Stimulated activated naive B cell treated with anti-CD40 and anti-IgM and Interleukin-4, amounts not matched to agents 10 μg/mL and 1 μg/mL and 100 μg/mL, for 72 hours (primary cell): Measurements from ENCODE around the gene PTPN4.
"Not testable (repeated sequence)": the region's sequence is repeated elsewhere in the genome, so short reads cannot be mapped to it uniquely, and the experiment has no call there.

Experiments
- ATAC-seq, 2 donors: fragments of 150-1000 bp; cut with Tn5 transposase; replicated peaks; 2 replicates each; pipeline ENCODE4 v1.10.0; 2021; ENCODE audit warnings: moderate library complexity in 1 of 2
- DNase-seq: peaks from one replicate; pipeline ENCODE4 v3.0.0; 2021
- H3K27ac Mint-ChIP-seq: one replicate; pipeline ENCODE4 v1.8.0; 2022; ENCODE audit warnings: mild to moderate bottlenecking, mixed read lengths
- H3K27me3 Mint-ChIP-seq, 2 donors: one replicate each; pipeline ENCODE4 v1.8.0; 2022; ENCODE audit warnings: mixed read lengths in 2 of 2
- H3K36me3 Mint-ChIP-seq, 2 donors: one replicate each; pipeline ENCODE4 v1.8.0; 2022; ENCODE audit warnings: mixed read lengths in 2 of 2, mild to moderate bottlenecking in 1 of 2
- H3K4me1 Mint-ChIP-seq, 2 donors: one replicate each; pipeline ENCODE4 v1.8.0; 2022; ENCODE audit warnings: mixed read lengths in 2 of 2, mild to moderate bottlenecking in 1 of 2
- H3K4me3 Mint-ChIP-seq, 2 donors: one replicate each; pipeline ENCODE4 v1.8.0; 2022; ENCODE audit warnings: mild to moderate bottlenecking in 2 of 2, mixed read lengths in 2 of 2, moderate library complexity in 1 of 2
- H3K9me3 Mint-ChIP-seq, 2 donors: one replicate each; pipeline ENCODE4 v1.8.0; 2022; ENCODE audit warnings: mixed read lengths in 2 of 2, mild to moderate bottlenecking in 1 of 2

PTPN4 gene

DNA sequence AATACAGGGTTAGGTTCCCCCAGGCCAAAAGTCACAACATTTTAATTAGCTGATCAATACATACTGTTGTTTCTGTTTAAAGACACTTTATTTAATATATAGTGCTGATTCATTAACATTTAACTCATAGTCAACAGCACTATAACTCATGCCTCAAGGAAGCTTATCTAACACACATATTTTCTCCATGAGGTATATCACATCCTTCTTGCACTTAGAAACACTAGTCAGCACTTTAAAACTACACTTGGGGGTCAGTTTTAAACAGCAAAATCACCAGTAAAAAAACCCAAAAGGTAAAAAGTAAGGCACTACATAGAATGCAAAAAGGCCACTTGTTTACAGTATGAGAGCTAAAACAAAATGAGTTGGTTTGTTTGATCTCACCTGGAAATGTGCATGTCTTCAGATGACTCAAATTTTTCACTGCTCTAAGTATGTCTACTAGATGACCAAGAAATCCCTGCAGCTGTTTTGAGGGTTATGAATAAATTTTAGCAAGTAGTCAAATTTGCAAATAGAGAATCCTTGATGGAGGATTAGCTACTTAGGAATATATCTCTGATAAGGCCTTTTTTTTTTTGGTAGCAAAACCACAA lies 199.0 kb downstream of the PTPN4 start:
- Mint-ChIP-seq H3K4me1 (no peaks in the 10 kb centered on the region), H3K9me3 (no peaks in the 10 kb centered on the region), H3K4me3 (no peak overlapping the region), H3K36me3 (peaks cover 13 to 35% of the 10 kb centered on the region in 2 donors), H3K27ac (no peak overlapping the region), H3K27me3 (no peaks in the 10 kb centered on the region)
- ATAC-seq (no peak), DNase-seq (no peak)

DNA sequence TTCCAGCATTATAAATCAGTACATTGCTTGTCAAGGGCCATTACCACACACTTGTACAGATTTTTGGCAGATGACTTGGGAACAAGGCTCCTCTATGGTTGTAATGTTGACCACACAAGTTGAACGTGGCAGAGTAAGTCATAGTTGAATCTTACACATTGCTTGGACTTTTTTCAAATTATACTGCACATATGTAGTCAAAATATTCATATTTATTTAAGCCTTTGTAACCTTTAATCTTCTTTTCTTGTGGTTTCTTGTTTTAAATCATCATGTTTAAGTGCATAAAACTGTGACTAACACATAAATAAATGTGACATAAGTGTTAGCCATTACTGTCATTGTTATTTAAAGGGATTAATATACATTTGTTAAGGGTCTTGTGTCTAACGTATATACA lies 201.1 kb downstream of the PTPN4 start:
- DNase-seq (no peak), ATAC-seq (no peak)
- Mint-ChIP-seq H3K27ac (no peak overlapping the region), H3K27me3 (no peaks in the 10 kb centered on the region), H3K9me3 (no peaks in the 10 kb centered on the region), H3K4me3 (no peak overlapping the region), H3K4me1 (no peaks in the 10 kb centered on the region), H3K36me3 (peaks cover 11 to 37% of the 10 kb centered on the region in 2 donors)

DNA sequence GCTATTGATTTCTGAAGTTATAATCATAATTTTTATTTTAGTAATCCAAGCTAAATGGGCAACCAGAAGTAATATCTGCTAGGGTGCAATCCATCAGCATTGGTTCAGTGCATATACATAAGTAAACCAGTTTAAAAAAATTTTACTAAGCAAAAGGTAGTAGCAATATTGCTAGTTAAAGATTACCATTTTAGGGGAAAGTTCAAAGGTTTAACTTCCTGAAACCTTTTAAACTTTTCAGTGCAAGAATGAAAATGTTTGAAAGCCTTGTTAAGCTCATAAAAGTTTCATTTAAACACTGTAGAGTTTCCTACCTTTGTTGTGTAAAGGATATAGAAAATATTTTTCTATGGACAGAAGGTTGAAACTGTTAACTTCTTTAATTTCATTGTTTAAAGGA lies 222.2 kb downstream of the PTPN4 start:
- no peaks in the 10 kb centered on the region for H3K27me3 Mint-ChIP-seq
- H3K4me1 Mint-ChIP-seq = no peaks in the 10 kb centered on the region
- peaks cover 0 to 2% of the 10 kb centered on the region in 2 donors for H3K9me3 Mint-ChIP-seq
- no peak overlapping the region for H3K4me3 Mint-ChIP-seq
- no peak for DNase-seq
- H3K36me3 Mint-ChIP-seq = peaks cover 0 to 4% of the 10 kb centered on the region in 2 donors
- no peak overlapping the region for H3K27ac Mint-ChIP-seq
- ATAC-seq = no peak

DNA sequence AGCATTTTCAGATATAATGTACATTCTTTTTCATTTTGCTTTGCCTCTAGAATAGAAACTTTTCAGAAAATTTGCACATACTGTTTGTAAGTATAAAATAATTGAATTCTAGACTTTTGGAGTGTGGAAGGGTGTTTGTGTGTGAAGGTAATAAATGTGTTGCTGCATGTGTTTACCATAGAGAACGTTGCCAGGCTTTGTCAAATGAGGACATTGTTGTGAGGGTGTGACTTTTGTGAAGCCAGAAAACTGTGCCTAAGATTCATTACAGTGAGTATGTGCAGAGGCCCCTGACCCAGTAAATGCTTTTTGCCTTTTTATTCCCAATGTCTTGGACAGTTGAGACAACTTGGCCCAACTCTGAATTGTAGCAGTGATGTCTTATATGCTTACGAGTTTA lies 222.8 kb downstream of the PTPN4 start:
- ATAC-seq = no peak

DNA sequence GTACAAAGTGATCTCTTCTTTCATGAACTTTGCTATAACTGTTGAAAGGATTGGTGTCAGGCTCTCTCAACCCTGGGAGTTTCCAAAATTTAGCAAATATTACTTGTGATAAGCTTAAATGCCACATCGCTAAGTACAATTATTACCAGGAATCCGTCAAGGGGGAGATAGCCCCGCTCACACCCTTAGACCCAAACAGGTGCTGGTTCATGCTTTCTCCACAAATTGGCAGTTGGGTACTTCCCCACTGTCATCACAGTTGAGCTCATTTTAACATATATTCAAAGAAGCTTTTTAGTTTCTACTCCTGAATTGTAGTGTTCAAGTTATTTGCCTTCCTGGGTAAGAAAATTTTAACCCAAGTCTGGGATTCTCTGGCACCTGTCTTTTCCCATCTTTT lies 223.4 kb downstream of the PTPN4 start:
- Mint-ChIP-seq H3K4me1 (no peaks in the 10 kb centered on the region), H3K27me3 (no peaks in the 10 kb centered on the region), H3K36me3 (peaks cover 0 to 2% of the 10 kb centered on the region in 2 donors), H3K27ac (no peak overlapping the region), H3K9me3 (peaks cover 0 to 2% of the 10 kb centered on the region in 2 donors), H3K4me3 (no peak overlapping the region)
- ATAC-seq (no peak), DNase-seq (no peak)

More for the DNA sequence above, 222.8 kb downstream of the PTPN4 start:
- Mint-ChIP-seq H3K4me1 (no peaks in the 10 kb centered on the region), H3K27me3 (no peaks in the 10 kb centered on the region), H3K4me3 (no peak overlapping the region), H3K36me3 (peaks cover 0 to 2% of the 10 kb centered on the region in 2 donors), H3K27ac (no peak overlapping the region), H3K9me3 (peaks cover 0 to 2% of the 10 kb centered on the region in 2 donors)
- no peak for DNase-seq

DNA sequence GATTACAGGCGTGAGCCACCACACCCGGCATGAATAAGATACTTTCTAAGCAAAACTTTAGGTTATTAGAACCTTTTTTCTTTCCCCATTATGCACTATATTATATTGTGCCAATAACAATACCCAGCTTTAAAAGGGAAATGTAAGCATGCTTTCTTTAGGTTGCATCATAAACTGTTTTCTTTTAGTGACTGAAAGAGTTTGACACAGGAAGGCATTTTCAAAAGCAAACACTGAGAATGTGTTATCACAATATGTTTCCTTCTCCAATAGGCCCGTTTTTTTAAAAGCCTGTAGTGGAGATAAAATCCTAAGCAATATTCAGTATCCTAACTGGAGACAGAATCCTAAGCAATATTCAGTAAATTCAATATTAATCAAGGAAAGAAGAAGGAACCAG lies 236.4 kb downstream of the PTPN4 start:
- Mint-ChIP-seq H3K27ac (no peak overlapping the region), H3K4me1 (no peaks in the 10 kb centered on the region), H3K9me3 (no peaks in the 10 kb centered on the region), H3K4me3 (no peak overlapping the region), H3K27me3 (peaks cover 10 to 12% of the 10 kb centered on the region in 2 donors), H3K36me3 (no peaks in the 10 kb centered on the region)
- no peak for DNase-seq
- no peak for ATAC-seq

DNA sequence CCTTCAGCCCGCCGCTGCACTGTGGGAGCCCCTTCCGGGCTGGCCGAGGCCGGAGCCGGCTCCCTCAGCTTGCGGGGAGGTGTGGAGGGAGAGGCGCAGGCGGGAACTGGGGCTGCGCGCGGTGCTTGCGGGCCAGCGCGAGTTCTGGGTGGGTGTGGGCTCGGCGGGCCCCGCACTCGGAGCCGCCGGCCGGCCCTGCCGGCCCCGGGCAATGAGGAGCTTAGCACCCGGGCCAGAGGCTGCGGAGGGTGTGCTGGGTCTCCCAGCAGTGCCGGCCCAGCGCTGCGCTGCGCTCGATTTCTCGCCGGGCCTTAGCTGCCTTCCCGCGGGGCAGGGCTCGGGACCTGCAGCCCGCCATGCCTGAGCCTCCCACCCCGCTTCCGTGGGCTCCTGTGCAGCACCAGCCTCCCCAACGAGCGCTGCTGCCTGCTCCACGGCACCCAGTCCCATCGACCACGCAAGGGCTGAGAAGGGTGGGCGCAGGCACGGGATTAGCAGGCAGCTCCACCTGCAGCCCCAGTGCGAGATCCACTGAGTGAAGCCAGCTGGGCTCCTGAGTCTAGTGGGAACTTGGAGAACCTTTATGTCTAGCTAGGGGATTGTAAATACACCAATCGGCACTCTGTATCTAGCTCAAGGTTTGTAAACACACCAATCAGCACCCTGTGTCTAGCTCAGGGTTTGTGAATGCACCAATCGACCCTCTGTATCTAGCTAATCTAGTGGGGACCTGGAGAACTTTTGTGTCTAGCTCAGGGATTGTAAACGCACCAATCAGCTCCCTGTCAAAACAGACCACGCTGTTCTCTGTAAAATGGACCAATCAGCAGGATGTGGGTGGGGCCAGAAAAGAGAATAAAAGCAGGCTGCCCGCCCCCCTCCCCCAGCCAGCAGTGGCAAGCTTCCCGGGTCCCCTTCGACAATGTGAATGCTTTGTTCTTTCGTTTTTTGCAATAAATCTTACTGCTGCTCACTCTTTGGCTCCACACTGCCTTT lies 237.5 kb downstream of the PTPN4 start:
- not testable (repeated sequence) for H3K27ac Mint-ChIP-seq, H3K27me3 Mint-ChIP-seq, ATAC-seq, DNase-seq, H3K4me3 Mint-ChIP-seq, H3K4me1 Mint-ChIP-seq, H3K36me3 Mint-ChIP-seq, H3K9me3 Mint-ChIP-seq

DNA sequence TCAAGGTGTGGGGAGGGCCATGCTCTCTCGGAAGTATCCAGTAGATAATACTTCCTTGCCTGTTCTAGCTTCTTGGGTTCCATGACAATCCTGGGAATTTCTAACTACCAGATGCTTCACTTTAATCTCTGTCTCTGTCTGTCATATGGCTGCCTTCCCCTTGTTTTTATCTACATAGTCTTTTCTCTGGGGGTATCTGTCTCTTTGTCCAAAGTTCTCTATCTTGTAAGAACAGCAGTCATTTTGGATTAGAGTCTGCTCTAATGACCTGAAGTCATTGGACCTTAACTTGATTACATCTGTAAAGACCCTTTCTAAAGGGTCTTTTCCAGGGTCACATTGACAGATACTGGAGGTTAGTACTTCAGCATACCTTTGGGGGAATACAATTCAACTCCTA lies 241.7 kb downstream of the PTPN4 start:
- no peak overlapping the region for H3K4me3 Mint-ChIP-seq
- ATAC-seq = no peak
- peaks cover 3 to 5% of the 10 kb centered on the region in 2 donors for H3K27me3 Mint-ChIP-seq
- no peaks in the 10 kb centered on the region for H3K36me3 Mint-ChIP-seq
- H3K9me3 Mint-ChIP-seq = no peaks in the 10 kb centered on the region
- DNase-seq = no peak
- peaks cover 7 to 9% of the 10 kb centered on the region in 2 donors for H3K4me1 Mint-ChIP-seq
- H3K27ac Mint-ChIP-seq = no peak overlapping the region

DNA sequence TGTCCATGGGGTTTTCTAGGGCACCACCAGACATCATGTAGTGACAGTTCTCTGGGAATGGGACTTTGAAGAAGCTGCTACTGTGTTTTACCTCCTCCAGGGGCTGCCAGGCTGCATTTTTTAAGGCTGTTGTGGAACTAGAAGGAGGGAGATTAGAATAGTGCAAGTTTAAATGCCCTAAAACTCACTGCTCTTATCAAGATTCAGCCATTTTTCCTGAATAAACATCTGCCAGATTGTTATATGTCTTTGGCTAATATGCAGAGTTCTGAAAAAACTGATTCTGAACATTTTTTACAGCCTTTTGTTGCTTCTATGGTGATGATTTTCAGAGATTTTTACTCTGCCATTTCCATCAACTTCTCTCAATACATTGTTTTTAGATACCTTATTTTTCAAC lies 244.5 kb downstream of the PTPN4 start:
- no peak for ATAC-seq
- Mint-ChIP-seq H3K36me3 (no peaks in the 10 kb centered on the region), H3K4me3 (no peak overlapping the region), H3K4me1 (peaks cover 8 to 12% of the 10 kb centered on the region in 2 donors), H3K27me3 (peaks cover under 1 to 5% of the 10 kb centered on the region in 2 donors), H3K9me3 (no peaks in the 10 kb centered on the region), H3K27ac (no peak overlapping the region)
- no peak for DNase-seq

DNA sequence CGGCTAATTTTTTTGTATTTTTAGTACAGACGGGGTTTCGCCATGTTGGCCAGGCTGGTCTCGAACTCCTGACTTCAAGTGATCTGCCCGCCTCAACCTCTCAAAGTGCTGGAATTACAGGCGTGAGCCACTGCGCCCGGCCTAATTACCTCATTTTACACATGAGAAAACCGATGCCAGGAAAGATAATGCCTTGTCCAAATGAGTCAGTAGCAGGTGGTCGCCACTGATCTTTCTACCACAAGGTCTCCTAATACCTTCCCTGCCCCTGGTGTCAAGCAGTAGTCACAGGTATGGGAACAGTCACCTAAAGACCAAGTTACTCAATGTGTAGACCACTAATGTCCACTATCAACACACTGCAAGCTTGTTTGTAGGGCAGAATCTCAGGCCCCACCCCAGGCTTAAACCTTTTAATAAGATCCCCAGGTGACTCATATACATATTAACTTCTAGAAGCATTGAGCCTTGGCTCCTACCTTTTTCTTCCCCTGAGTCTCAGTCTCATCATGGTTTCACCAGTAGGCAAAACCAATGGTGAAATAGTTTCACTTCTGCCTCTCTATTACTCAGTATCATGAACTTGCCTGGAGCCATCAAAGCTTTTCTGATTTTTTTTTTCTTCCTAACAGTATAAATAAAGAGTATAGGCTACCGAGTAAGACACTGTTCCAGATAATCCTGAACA lies 246.3 kb downstream of the PTPN4 start:
- ATAC-seq = peak; percentile 99
- Mint-ChIP-seq H3K36me3 (no peaks in the 10 kb centered on the region), H3K27me3 (peaks cover 3 to 8% of the 10 kb centered on the region in 2 donors), H3K27ac (peak overlapping the region; percentile 37), H3K4me1 (peaks cover 8 to 12% of the 10 kb centered on the region in 2 donors), H3K9me3 (no peaks in the 10 kb centered on the region), H3K4me3 (no peak overlapping the region)
- peak; percentile 28 for DNase-seq

DNA sequence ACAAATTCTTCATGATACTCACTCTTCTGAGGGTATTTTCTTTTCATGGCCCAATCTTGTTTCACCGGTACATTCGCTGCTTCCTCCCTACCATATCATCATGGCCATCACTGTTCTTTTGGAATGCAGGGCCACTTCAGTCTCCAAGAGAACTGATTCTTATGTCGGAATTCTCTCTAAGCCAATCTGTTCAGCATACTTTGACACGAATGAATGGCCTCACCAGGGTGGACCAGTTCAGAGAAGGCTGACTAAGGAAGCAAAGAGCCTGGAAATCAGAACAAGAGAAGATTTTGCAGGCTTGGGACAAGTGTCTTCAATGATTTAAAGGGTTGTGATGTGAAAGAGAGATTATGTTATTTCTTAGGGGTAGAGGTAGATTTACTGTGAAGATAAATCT lies 248.1 kb downstream of the PTPN4 start:
- Mint-ChIP-seq H3K27me3 (peaks cover 0 to 8% of the 10 kb centered on the region in 2 donors), H3K4me3 (no peak overlapping the region), H3K4me1 (peaks cover 13 to 23% of the 10 kb centered on the region in 2 donors), H3K36me3 (no peaks in the 10 kb centered on the region), H3K9me3 (no peaks in the 10 kb centered on the region), H3K27ac (no peak overlapping the region)
- DNase-seq = no peak
- no peak for ATAC-seq

DNA sequence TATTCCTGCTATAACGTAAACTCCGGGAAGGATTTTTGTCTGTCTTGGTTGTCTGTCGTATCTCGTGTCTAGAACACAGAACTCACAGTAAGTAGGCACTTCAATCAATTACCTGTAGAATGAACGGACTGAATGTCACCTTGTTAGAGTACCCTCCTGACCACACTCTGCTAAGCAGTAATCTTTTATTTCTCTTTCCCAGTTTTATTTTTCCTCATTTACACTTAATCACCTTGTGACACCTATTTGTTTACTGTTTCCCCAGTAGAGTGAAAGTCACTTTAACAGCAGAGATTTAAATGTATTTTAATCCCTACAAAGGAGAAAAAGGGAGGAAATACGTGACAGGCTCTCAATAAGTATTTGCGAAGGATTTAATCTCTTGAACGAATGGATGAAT lies 252.6 kb downstream of the PTPN4 start:
- Mint-ChIP-seq H3K9me3 (peaks cover 0 to 3% of the 10 kb centered on the region in 2 donors), H3K4me1 (peaks cover 6 to 30% of the 10 kb centered on the region in 2 donors), H3K27me3 (peaks cover 0 to 8% of the 10 kb centered on the region in 2 donors), H3K4me3 (peak overlapping the region; percentile 83 to 84), H3K36me3 (peaks cover 0 to 6% of the 10 kb centered on the region in 2 donors), H3K27ac (peak overlapping the region; percentile 0)
- no peak for ATAC-seq
- DNase-seq = no peak

DNA sequence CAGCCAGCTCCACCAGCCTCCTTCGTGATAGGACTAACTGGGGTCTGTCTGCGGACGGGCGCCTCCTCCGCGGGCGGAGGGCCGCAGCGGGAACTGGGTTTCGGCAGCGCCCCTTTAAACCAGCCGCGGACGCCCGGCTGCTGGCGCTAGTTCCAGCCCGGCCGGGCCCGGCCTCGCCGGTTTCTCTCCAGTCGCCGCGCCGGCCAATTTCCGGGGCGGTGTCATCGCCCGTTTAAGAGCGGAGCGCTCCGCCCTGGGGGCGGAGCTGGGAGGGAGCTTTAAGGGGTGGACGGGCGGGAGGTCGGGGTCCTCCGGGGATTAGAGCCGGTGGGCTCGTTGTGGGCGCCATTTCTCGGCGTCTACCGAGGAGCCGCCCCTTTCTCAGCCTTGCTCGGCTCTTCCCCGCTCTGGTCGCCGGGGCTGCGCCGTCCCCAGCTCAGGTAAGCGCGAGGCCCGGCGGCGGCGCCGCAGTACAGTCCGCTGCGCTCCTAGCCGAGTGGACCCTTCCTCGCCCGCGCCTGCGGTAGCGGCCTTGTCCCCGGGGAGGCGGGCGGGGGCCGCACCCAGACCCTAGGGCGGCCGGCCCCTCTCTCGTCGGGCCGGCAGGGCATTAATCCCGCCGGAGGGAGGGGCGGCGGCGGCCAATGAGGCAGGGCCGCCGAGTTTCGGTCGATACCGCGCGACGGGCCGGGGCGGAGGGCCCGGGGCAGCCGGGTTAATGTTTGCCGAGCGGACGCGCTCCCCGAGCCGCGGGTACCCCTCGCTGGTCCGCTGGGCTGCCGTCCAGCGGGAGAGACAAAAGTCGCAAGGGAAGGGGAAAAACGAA lies 253.3 kb downstream of the PTPN4 start, which contains the start of gene EPB41L5:
Gene EPB41L5, plus strand, starts transcription at position 307 of the 826 bp plus-strand sequence. CDS start 6,008 bp downstream, outside the sequence.
- peak within 1 kb of the TSS; percentile 83 to 84 for H3K4me3 Mint-ChIP-seq
- DNase-seq (peak; percentile 80), ATAC-seq (peak; percentile 95 to 97)
- peak within 1 kb of the TSS; percentile 9 for H3K27ac Mint-ChIP-seq
- H3K27me3 Mint-ChIP-seq = peaks cover 0 to 8% of the 10 kb centered on the region in 2 donors
- H3K36me3 Mint-ChIP-seq = peaks cover 0 to 6% of the 10 kb centered on the region in 2 donors
- peaks cover 0 to 3% of the 10 kb centered on the region in 2 donors for H3K9me3 Mint-ChIP-seq
- H3K4me1 Mint-ChIP-seq = peaks cover 6 to 31% of the 10 kb centered on the region in 2 donors
